SK-MEL-5 (cell line): ENCODE data around the gene DPP6. TPM values are rescaled to one million over a fixed set of nuclear protein-coding genes. Genes with fewer than 3 reads are reported as not detected.
"Not testable (repeated sequence)": the region's sequence is repeated elsewhere in the genome, so short reads cannot be mapped to it uniquely, and the experiment has no call there.

Experiments
- DNase-seq: peaks from one replicate; pipeline ENCODE4 v3.0.0-alpha.2; 2016; ENCODE audit warnings: low read depth, low spot score
- in situ Hi-C: cut with HindIII; loops from 2 replicates; pipeline ENCODE4 v1.10.0; 2016; ENCODE audit warnings: low sequenced_read_pairs, high pct_unique_total_duplicates, low pct_unique_long_range_greater_than_20kb
- total RNA-seq: library from RNA; depleted of rRNA; stranded (reverse); fragments of >200 nt; shearing (Covaris generic); gene quantifications from 2 replicates; pipeline ENCODE4 v1.2.3, GENCODE V29; 2014

The DPP6 gene
- total RNA-seq, 1 experiment from 2014 or later: 0.87 TPM

- in situ Hi-C loops, DNase-seq: not testable (repeated sequence)
Observed at GRCh38 chr7:154129142-154129541, 76.9 kb downstream of the DPP6 start.

GRCh38 chr7:154132617-154133016 lies 80.4 kb downstream of the DPP6 start:
- in situ Hi-C loops, DNase-seq: not testable (repeated sequence)

DNA sequence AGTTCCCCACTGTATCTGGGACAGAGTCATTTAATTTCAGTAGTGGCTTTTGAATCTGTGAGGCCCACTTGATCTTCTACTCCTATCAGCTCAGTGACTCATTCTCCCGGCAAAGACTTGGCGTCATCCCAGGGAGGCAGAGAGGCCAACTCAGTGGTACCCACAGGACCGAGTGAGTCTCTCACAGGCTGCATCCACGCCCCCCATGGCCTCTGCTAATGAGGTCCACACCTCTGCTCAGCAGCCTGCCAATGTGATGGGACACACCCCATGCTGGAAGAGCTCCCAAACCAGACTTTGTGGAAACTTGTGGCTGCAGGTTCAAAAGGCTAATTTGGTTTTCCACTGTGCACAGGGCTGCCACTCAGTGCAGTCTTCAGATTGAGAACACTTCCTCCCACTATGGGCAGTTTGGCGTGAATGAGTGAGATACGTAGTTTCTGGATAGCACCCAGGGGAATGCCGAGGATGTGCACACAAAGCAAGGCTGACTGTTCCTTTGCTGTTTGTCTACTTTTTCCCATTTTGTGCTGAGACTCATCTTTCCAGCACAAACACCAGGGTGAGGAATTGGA lies 81.6 kb downstream of the DPP6 start:
- in situ Hi-C loops, DNase-seq: not testable (repeated sequence)

DNA sequence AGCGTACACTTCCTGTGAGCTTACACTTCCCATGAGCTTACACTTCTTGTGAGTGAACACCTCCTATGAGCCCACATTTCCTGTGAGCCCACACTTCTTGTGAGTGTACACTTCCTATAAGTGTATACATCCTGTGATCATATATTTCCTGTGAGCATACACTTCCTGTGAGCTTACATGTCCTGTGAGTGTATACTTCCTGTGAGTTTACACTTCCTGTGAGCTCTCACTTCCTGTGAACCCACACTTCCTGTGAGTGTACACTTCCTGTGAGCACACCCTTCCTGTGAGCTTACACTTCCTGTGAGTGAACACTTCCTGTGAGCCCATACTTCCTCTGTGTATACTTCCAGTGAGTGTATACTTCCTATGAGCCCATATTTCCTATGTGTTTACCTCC lies 82.5 kb downstream of the DPP6 start:
- DNase-seq, in situ Hi-C loops: not testable (repeated sequence)

DNA sequence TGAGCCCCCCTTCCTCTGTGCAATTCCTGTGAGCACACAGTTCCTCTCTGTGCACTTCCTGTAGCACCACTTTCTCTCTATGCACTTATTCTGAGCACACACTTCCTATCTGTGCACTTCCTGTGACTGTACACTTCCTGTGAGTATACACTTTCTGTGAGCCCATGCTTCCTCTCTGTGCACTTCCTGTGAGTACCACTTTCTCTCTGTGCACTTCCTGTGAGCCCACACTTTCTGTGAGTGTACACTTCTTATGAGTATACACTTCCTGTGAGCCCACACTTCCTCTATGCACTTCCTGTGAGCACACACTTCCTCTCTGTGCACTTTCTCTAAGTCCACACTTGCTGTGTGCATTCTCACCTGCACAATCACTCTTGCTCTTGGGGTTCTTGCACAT lies 83.4 kb downstream of the DPP6 start:
- DNase-seq, in situ Hi-C loops: not testable (repeated sequence)

GRCh38 chr7:154145922-154146706 lies 93.9 kb downstream of the DPP6 start:
- DNase-seq, in situ Hi-C loops: not testable (repeated sequence)

DNA sequence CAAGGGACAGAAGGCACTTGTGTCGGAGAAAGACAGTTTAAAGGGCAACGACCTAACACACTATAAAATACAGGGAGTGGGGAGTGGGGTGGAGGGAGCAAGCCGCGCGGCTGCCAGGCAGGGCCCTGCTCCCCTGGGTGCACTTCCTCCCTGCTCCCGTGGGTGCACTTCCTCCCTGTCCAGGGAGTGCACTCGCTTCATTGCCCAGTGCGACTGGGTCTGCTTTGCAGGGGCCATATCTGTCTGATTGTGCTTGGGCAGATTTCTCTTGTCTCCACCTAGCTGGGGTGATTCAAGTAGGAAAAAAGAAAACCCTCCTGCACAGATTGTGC lies 94.5 kb downstream of the DPP6 start:
- in situ Hi-C loops: not testable (repeated sequence)

DNA sequence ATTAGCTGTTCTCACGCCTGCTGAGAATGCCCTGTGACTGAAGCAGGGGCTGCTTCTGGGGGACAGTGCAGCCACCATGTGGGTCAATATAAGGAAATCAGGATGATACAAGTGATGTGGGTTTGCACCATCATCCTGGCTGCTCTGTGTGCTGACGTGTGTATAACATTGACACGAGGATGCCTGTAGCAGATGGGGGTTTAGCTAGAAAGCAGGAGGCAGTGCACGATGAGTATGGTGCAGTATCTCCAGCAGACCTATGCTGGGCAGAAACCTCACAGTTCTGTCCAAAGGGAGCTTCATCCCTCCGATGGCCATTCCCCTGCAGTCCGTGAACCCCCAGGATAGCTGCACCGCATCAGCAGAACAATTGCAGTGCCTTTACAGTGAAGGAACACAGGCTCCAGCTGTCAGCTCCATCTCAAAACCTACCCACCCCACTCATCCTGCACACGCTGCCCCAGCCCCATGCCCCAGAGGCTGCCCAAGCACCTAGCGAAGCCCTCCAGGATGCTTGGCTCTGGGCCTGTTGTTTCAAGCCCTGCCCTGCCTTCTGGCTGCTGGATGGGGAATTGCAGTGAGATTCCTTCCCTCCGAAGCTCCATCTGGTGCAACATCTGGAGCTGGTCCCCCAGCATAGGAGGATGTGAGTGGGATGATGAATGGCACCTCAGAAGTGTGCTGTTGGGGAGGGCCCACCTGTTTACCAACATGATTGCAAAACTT lies 96.8 kb downstream of the DPP6 start:
- in situ Hi-C loops, DNase-seq: not testable (repeated sequence)

More for the DNA sequence above, 94.5 kb downstream of the DPP6 start:
- not testable (repeated sequence) for DNase-seq

- in situ Hi-C loops, DNase-seq: not testable (repeated sequence)
Observed at GRCh38 chr7:154150656-154151055, 98.5 kb downstream of the DPP6 start.

DNA sequence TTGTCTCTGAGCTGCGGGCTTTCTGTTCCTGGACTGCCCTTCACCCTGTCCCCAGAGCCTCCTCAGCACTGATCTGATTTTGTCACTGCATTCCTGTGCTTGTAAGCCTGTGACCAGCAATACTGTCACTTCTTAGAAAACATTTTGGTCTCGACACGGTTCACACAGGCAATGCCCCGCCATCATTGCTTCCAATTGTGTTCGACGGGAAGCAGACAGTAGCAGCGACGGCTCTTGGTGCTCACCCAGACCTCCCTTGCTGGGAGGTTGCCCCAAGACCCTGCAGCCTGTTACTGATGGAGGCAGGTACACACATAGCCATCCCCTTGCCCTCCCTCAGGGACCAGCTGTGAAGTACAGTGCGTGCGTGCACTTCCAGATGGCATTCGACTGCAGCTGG lies 99.1 kb downstream of the DPP6 start:
- in situ Hi-C loops, DNase-seq: not testable (repeated sequence)

- DNase-seq, in situ Hi-C loops: not testable (repeated sequence)
Observed at GRCh38 chr7:154155928-154156327, 103.7 kb downstream of the DPP6 start.

DNA sequence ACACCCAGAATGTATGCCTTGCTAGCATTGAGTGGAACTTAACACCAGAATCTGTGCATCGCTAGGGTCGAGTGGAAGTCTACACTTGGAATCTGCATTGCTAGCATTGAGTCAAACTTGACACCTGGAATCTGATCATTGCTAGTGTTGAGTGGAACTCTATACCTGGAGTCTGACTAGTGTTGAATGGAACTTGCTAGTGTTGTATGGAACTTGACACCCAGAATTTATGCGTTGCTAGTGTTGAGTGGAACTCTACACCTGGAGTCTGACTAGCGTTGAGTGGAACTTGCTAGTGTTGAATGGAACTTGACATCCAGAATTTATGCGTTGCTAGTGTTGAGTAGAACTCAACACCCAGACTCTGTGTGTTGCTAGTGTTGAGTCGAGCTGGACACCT lies 110.7 kb downstream of the DPP6 start:
- DNase-seq, in situ Hi-C loops: not testable (repeated sequence)

DNA sequence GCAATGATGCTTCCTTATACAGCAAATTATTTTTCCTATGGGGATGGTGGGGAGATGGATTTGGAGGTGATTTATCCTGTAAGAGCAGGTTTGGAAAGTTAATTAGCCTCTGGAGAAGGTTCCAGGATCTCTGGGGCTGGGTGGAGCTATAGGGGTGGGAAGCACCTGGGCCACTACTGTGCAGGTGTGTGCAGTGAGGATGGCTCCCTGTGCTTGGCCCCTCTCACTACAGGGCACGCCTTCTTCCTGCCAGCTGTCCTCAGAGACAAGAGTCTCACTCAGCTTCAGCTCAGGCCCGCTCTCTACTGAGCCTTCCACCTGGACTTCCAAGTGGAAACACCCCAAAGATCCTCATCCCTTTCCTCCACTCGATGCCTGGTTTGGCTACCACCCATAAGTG lies 111.4 kb downstream of the DPP6 start:
- DNase-seq, in situ Hi-C loops: not testable (repeated sequence)

DNA sequence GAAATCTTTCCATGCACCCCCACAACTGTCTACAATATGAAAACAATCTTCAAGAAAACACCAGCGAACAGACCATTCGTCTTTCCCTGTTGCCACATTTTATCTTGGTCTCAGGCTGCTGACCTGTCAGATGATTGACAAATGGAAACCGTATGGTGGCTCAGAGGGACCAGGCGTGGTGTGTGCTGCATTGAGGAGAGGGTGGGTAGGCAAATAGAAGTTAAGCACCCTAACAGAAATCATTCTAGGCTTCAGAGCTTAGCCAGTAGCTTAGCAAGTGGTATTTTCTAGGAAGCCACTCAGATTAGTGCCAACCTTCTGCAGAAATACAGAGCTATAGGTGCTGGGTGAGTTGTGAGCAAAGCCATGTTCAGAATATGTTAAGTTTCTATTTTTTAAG lies 114.9 kb downstream of the DPP6 start:
- in situ Hi-C loops: no loop called here
- DNase-seq: no peak

DNA sequence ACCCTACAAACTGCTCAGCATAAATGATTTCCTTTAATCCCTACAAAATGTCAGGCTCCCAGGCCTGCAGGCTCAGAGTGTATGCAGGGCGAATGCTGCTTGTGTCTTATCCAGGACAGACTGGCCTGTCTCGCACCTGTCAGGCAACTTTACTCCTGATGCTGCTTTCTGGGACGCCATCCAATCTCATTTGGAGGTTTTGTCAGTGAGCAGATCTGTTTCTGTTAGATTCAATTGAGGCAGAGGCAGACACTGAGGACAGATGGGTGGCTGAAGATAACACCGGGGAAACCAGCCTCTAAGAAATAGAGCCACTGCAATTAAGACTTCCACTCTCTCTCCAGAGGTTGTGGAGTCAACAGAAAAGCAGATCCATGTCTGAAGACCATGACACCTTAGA lies 115.6 kb downstream of the DPP6 start:
- DNase-seq: no peak
- in situ Hi-C loops: no loop called here

DNA sequence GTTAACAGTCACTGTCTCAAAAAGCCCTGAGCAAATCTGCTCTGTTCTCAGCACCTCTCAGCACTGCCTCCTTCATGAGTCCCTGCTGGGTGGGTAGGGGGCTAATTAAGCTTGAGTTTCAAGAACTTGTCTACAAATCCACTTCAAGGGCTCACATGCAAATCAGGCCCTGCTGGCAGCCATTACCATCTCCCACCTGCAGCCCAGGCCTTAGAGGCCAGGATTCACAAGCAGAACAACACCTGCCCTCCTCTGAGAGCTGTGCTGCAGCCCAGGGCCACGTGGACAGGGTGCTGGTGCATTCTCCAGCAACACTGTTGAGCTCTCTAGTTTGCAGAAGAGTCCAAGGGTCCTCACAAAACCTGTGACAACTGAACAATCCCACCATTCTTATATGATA lies 119.2 kb downstream of the DPP6 start:
- DNase-seq: no peak
- in situ Hi-C loops: no loop called here

DNA sequence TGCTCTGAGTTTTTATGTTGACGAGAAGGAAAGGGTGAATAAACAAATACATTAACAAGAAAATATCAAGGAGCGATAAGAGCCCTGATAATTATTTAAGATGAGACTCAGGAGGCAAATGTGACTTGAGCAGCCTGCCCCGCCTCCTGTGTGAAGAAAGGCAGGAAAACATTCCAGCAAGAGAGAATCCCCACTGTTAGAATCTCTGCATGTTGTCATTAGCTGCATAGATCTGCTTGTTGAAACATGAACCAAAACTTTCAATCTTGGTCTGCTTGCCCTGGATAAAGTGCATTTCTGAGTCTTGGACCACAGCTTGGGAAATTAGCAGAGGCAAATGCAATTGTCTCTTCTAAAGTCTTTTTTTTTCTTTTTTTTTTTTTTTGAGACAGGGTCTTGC lies 120.0 kb downstream of the DPP6 start:
- DNase-seq: no peak
- in situ Hi-C loops: no loop called here

DNA sequence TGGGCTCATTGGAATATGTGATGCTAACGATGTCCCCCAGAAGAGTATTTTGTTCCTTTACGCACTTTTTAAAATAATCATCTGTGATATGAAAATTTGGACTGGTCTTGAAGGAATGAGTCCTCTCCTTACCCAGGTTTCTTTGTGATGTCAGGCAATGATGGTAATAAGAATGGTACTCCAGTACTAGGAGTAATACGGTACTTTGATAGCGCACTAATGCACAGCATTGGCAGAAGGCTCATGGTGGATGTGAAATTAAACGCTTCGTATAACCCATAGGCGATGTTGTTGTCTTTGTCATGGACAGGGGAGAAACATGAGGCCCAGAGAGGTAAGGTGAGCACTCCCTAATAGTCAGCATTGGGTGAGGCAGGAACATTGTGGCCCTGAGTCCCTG lies 125.4 kb downstream of the DPP6 start:
- in situ Hi-C loops: no loop called here
- DNase-seq: no peak

GRCh38 chr7:154178895-154179294 lies 126.7 kb downstream of the DPP6 start:
- DNase-seq: no peak
- in situ Hi-C loops: no loop called here
